Tibial nerve (tissue), 4 donors: ENCODE measurements around the gene TMEM98.

Source experiments
- CTCF ChIP-seq, 5 experiments: fragments of 200-600 bp in 3 of 5; fragments of 450-650 bp in 2 of 5; sonication (generic) in 3 of 5; IDR thresholded peaks; one replicate each; pipeline ENCODE4 v1.5.1; 2016 to 2019; ENCODE audit warnings: antibody characterized with exemption in 5 of 5, mild to moderate bottlenecking in 3 of 5, moderate library complexity in 2 of 5
- EP300 ChIP-seq, 2 donors: sonication (generic); formaldehyde crosslinking; IDR thresholded peaks; one replicate each; pipeline ENCODE4 v1.6.1; 2017; ENCODE audit warnings: antibody characterized with exemption in 2 of 2, mild to moderate bottlenecking in 1 of 2
- POLR2A ChIP-seq, 2 donors: fragments of 450-650 bp; IDR thresholded peaks; one replicate each; pipeline ENCODE4 v1.6.1; 2017; ENCODE audit warnings: antibody characterized with exemption in 2 of 2, mild to moderate bottlenecking in 2 of 2, moderate library complexity in 2 of 2

- TF ChIP-seq EP300 (IDR thresholded peaks at IDR 0.05) (no peak), CTCF (IDR thresholded peaks at IDR 0.05) (no peak), POLR2A (IDR thresholded peaks at IDR 0.05) (no peak)
These were observed 15.6 kb upstream of the TMEM98 start for GRCh38 chr17:32912218-32912897.
